WI38 (cell line): Measurements from ENCODE around the gene TMEM132D.

Experiments
- H3K4me3 ChIP-seq: 2 replicates; pipeline ENCODE4 v1.5.1; 2011; ENCODE audit warnings: low read depth, mild to moderate bottlenecking, control low read depth, low read length
- TF ChIP-seq, protein P1 (sequence below): IDR thresholded peaks from 2 replicates; pipeline ENCODE4 v1.5.1; 2012; ENCODE audit warnings: low read depth, mild to moderate bottlenecking, control low read depth, low read length

The TMEM132D gene

DNA sequence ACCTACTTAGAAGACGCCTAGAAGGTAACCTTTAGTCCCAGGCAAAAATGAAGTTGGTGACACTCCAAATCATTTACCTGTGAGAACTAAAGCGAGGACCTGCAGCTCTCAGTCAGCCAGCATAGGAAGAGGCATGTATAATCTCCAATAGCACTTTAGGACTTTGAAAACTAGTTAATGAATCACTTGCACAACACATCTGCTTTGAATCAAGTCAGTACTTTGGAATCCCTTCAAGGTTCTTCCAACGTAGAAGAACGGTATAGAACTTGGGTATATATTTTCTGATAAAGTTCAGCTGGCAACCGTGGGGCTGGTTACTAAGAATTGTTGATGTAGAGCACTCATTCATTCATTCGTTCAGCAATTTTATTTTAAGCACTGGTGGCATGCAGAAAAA is 251.9 kb downstream of the TMEM132D start:
- H3K4me3 ChIP-seq = no peak overlapping the region
- TF ChIP-seq, protein P1, sequence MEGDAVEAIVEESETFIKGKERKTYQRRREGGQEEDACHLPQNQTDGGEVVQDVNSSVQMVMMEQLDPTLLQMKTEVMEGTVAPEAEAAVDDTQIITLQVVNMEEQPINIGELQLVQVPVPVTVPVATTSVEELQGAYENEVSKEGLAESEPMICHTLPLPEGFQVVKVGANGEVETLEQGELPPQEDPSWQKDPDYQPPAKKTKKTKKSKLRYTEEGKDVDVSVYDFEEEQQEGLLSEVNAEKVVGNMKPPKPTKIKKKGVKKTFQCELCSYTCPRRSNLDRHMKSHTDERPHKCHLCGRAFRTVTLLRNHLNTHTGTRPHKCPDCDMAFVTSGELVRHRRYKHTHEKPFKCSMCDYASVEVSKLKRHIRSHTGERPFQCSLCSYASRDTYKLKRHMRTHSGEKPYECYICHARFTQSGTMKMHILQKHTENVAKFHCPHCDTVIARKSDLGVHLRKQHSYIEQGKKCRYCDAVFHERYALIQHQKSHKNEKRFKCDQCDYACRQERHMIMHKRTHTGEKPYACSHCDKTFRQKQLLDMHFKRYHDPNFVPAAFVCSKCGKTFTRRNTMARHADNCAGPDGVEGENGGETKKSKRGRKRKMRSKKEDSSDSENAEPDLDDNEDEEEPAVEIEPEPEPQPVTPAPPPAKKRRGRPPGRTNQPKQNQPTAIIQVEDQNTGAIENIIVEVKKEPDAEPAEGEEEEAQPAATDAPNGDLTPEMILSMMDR = no peak

DNA sequence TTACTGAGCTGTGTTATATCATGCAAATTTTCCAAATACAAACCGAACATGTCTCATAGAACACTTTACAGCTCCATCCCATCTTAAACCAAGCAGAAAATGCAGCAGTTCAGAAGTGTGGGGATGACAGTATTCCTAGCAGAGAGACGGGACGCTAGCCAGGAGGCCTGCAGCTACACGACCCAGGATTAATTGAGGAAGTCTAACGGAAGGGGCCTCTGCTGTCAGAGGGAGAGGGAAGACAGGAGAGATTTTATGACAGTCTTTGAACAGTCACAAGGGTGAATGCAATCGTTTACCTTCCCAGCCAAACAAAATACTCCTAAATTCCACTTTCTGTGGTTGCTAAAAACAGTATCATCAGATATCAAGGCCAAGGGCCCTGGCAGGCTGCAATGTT is 261.9 kb downstream of the TMEM132D start:
- TF ChIP-seq, protein P1 = no peak
- H3K4me3 ChIP-seq = no peak overlapping the region

DNA sequence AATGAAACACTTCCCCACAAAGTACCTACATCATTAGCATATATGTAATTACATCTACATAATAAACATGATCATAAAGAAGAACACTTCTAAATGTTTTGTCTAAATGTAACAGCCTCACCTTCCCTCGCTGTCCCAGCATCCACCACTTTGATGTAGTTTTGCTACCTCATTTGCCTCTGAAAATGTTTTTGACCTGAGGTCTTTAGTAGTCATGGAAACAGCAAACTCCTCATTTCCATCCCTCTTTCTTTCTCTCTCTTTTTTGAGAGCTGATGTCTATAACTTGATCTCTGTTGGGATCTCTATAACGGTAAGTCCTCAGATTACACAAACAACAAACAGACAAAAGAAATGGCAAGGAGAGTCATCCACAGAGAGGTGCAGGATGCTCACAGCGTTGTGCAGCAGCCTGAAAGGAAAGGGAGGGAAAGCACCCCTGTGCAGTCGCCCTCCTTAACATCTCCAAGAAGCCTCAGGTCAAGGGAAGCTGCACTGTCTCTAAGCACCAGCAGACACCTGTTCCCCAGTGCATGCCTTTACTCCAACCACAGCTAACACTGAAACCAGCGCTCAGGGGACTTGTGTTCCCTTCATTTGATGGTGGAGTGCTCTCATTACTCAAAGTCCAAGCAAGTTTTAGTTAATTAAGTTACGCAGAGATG is 268.7 kb downstream of the TMEM132D start:
- TF ChIP-seq, protein P1 = no peak
- H3K4me3 ChIP-seq = no peak overlapping the region

DNA sequence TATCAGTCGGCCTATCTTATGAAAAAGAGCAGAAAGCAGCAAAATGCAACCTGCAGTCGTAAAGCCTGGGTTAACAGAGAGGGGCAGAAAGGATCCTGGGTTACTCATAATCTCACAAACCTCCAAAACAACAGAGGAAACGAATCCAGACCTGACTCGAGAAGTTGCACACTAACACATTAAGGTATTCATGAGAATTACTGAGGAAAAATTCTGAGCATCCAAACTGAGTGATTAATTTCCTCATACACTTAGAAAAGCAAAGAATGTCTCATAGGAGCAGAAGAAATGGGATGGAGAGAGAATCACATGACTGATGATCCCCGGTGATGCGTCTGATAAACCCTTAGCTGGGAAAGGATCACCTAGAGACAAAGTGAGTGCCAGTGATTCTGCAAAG is 272.5 kb downstream of the TMEM132D start:
- TF ChIP-seq, protein P1 = no peak
- no peak overlapping the region for H3K4me3 ChIP-seq

DNA sequence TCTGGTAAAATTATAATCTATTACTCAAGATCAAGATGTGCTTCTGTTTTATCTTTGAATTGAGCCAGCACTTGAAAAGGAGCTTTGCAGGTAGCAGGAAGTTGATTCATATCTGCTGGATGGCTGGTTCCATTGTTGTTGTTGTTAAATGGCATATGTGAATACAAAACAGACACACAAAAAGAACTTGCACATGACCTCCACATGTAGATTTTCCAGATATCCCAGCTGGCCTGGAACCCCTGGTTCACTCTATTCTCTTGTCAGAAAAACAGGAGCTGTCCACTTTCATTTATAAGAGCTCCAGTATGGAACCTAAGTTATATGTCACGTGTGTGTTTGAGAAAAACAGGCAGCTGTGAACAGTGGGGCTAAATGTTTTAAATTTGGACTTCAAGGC is 273.9 kb downstream of the TMEM132D start:
- no peak overlapping the region for H3K4me3 ChIP-seq
- TF ChIP-seq, protein P1 = no peak

DNA sequence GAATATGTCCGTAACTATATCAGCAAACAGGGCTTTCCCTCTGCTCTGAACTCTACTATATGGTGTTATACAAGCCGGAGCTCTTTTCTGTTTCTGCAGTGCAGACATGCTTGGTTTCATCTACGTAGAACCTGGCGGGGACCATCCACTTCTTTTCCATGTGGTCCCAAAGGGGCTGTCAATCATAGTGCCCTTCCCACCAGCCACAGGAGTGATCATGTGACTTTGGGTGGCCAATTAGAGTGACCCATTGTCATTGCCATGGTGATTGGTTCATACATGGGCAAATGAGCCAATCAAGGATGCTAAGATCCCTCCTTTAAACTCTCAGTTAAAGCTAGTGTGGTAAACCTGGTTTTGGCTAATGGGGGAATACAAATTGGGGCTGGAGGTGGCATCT is 281.3 kb downstream of the TMEM132D start:
- H3K4me3 ChIP-seq = no peak overlapping the region
- TF ChIP-seq, protein P1 = no peak

DNA sequence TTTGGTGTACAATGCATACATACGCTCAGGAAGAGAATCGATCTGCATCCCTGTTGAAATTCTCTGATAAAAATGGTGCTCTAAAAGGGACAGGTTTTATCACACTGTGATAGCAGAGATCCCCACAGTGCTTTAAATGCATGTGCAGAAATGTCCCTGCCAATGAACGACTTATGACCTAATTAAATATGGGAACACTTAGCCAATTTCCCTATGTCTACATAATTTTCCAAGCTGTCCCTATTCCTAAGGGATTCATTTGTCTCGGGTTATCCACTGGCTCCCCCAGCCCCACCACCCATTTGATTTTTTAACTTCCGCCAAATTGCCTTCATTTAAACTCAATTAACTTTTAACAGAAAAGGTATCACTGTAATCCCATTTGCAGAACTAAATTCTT is 284.6 kb downstream of the TMEM132D start:
- H3K4me3 ChIP-seq = no peak overlapping the region
- TF ChIP-seq, protein P1 = no peak
